ENCODE data around the gene RPS4Y1.

DNA sequence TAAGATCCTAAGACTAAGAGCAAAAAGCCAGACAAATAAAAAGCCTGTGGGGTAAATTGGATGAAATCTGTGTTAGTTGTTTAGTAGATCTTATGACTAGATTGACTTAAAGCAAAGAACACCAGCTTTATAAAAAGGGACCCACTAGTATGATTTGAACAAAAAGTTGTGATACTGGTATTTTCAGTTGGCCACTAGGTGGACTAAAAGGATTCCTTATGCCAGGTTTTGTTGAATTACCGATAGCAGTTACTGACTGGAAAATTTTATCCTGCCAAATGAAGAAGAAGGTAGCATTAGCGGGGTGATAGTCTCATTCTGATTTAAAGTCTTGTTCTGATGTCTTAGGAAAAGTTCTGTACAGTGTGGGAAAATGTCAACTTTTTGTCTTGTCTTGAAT lies 41.2 kb upstream of the RPS4Y1 start:
- TF ChIP-seq CTCF (IDR thresholded peaks at IDR 0.05; ENCODE audit: control extremely low read depth in 1 of 3, insufficient read depth in 1 of 3, low read depth in 1 of 3, low read length in 3 of 3) (peak in 2 of 3 experiments; percentile 2 to 38; a peak in 2 of 4 replicates), KDM1A (IDR thresholded peaks at IDR 0.05; ENCODE audit: borderline replicate concordance, low read length) (no peak)

All from H1 (cell line).